ENCODE results near the gene PHOX2A. TPM values are rescaled to one million over a fixed set of nuclear protein-coding genes. Genes with fewer than 3 reads are reported as not detected.

PHOX2A gene
- total and polyA plus RNA-seq, 10 donors, result 0.33 TPM; not detected in 9

GRCh38 chr11:72244361-72245262, 636 bp upstream of the PHOX2A start:
- Histone ChIP-seq H3K27ac (no peak overlapping the region), H3K36me3 (no peaks in the 10 kb centered on the region), H3K27me3 (replicated peaks in 1 of 7) (peaks cover 9 to 90% (median 78%) of the 10 kb centered on the region in 7 donors), H3K4me3 (peak overlapping the region in 5 of 8 donors; percentile 1 to 49 (median 13)), H3K9me3 (peaks cover 0 to 7% (median 0%) of the 10 kb centered on the region in 8 donors), H3K4me1 (peaks cover 15 to 42% (median 34%) of the 10 kb centered on the region in 6 donors)
- DNase-seq, result no peak
- intact Hi-C loops (cut with DNase I; ENCODE audit: low total_unique reads), result no loop called here
- 7 to 10% (median 9%) methylated on average over 45 to 46 of the region's 46 CpGs for WGBS, 5 donors
- no peak for TF ChIP-seq POLR2A (IDR thresholded peaks at IDR 0.05)

- Histone ChIP-seq H3K27me3 (replicated peaks in 1 of 7) (peaks cover 9 to 100% (median 84%) of the 10 kb centered on the region in 7 donors), H3K27ac (no peak overlapping the region), H3K4me1 (peaks cover 21 to 54% (median 45%) of the 10 kb centered on the region in 6 donors), H3K4me3 (peak overlapping the region in 4 of 8 donors; percentile 1 to 49 (median 13)), H3K36me3 (peaks cover 0 to 4% (median 1%) of the 10 kb centered on the region in 6 donors), H3K9me3 (peaks cover 0 to 7% (median 0%) of the 10 kb centered on the region in 8 donors)
- intact Hi-C loops (cut with DNase I; ENCODE audit: low total_unique reads), result no loop called here
- WGBS, 5 donors, result 19 to 32% (median 22%) methylated on average over 48 to 58 of the region's 58 CpGs
- no peak for DNase-seq
- TF ChIP-seq POLR2AphosphoS5 (IDR thresholded peaks at IDR 0.05) (no peak), POLR2A (IDR thresholded peaks at IDR 0.05) (no peak), CTCF (IDR thresholded peaks at IDR 0.05 in 8 of 11, conservative IDR thresholded peaks at IDR 0.05 in 3 of 11) (no peak)
Measured at GRCh38 chr11:72243173-72244059, 560 bp downstream of the PHOX2A start.

GRCh38 chr11:72242141-72242540, 1.8 kb downstream of the PHOX2A start:
- TF ChIP-seq POLR2A (IDR thresholded peaks at IDR 0.05), result no peak
- TF ChIP-seq CTCF (IDR thresholded peaks at IDR 0.05 in 8 of 11, conservative IDR thresholded peaks at IDR 0.05 in 3 of 11), result no peak
- TF ChIP-seq POLR2AphosphoS5 (IDR thresholded peaks at IDR 0.05), result no peak
- H3K9me3 ChIP-seq, result peaks cover 0 to 7% (median 0%) of the 10 kb centered on the region in 8 donors
- H3K27me3 ChIP-seq (replicated peaks in 1 of 7), result peaks cover 9 to 88% (median 81%) of the 10 kb centered on the region in 7 donors
- H3K4me3 ChIP-seq, result no peak overlapping the region
- no peak overlapping the region for H3K27ac ChIP-seq
- intact Hi-C loops (cut with DNase I; ENCODE audit: low total_unique reads), result no loop called here
- DNase-seq, result no peak
- 91 to 98% (median 95%) methylated on average over 2 of the region's 2 CpGs for WGBS, 5 donors
- peaks cover 0 to 17% (median 13%) of the 10 kb centered on the region in 6 donors for H3K36me3 ChIP-seq
- peaks cover 21 to 66% (median 48%) of the 10 kb centered on the region in 6 donors for H3K4me1 ChIP-seq

- TF ChIP-seq CTCF (IDR thresholded peaks at IDR 0.05 in 8 of 11, conservative IDR thresholded peaks at IDR 0.05 in 3 of 11) (no peak), POLR2A (IDR thresholded peaks at IDR 0.05) (no peak), POLR2AphosphoS5 (IDR thresholded peaks at IDR 0.05) (no peak)
- Histone ChIP-seq H3K4me3 (peak overlapping the region in 1 of 8 donors; percentile 64), H3K27ac (no peak overlapping the region), H3K4me1 (peaks cover 21 to 66% (median 48%) of the 10 kb centered on the region in 6 donors), H3K36me3 (peaks cover 0 to 25% (median 20%) of the 10 kb centered on the region in 6 donors), H3K9me3 (peaks cover 0 to 7% (median 0%) of the 10 kb centered on the region in 8 donors), H3K27me3 (replicated peaks in 1 of 7) (peaks cover 9 to 80% (median 74%) of the 10 kb centered on the region in 7 donors)
- intact Hi-C loops (cut with DNase I; ENCODE audit: low total_unique reads), result no loop called here
- 10 to 23% (median 18%) methylated on average over 17 to 20 of the region's 20 CpGs for WGBS, 5 donors
- no peak for DNase-seq
Measured at GRCh38 chr11:72241291-72241781, 2.6 kb downstream of the PHOX2A start.

Data from spleen (tissue), 11 donors.